NCI-H510A (cell line): ENCODE measurements around the gene NCKAP1.
"Not testable (repeated sequence)": the region's sequence is repeated elsewhere in the genome, so short reads cannot be mapped to it uniquely, and the experiment has no call there.

ENCODE experiments used
- DNase-seq: peaks from one replicate; lab custom pipeline; 2025; lab: John Stamatoyannopoulos, UW

The NCKAP1 gene

DNA sequence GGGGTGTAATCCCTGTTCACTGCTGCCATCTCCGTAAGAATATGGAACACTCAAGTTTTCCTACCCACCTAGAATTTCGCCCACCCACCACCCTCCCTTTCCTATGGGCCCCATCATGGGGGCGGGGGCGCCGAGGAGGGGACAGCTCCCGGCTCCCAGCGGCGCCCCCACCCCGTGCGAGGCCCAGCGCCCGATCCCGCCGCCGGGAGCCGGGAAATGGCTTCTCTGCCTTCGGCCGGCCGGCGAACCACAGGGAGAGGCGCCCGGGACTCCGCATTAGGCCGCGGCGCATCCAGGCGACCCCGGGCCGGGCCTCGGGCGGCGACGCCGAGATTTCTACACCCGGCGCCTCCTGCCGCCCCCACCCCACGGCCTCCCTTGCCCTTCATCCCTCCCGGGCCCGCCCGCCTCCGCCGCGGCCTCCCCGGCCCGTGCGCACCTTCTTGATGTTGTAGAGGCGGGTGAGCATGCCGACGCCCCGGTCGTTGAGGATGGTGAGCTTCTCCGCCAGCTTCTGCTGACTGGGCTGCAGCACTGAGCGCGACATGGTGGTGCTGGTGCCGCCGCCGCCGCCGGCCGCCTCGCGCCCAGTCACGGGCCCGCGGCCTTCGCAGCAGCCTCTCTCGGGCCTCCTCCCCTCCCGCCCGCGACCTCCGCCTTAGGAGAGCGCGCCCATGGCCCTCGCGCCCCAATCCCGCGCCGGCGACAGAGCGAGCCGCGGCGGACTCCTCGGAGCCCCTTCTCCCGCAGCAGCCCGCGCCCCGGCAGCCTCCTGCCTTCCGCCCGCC lies 510 bp downstream of the NCKAP1 start:
- DNase-seq: peak; percentile 89

DNA sequence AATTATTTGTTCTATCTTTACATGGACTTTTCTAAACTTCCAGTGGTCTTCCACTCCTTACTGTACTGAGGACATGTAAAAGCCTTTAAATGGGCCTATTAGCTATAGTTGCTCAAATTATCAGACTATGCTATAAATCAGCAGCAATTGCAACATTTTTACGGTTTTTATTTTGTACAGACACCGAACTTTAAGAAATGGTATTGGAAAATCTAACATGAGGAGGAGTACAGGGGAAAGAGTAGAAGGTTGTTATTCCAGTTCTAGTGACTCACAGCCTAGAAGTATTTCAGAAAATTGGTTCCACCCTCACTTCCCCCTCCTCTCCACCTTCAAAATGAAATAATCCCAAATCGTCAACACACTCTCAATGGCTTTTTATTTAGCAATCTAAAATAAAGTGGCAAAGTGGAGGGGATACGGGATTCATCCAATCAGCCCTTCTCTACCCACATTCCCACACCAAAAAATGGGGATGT lies 1.1 kb downstream of the NCKAP1 start:
- DNase-seq: peak; percentile 30

DNA sequence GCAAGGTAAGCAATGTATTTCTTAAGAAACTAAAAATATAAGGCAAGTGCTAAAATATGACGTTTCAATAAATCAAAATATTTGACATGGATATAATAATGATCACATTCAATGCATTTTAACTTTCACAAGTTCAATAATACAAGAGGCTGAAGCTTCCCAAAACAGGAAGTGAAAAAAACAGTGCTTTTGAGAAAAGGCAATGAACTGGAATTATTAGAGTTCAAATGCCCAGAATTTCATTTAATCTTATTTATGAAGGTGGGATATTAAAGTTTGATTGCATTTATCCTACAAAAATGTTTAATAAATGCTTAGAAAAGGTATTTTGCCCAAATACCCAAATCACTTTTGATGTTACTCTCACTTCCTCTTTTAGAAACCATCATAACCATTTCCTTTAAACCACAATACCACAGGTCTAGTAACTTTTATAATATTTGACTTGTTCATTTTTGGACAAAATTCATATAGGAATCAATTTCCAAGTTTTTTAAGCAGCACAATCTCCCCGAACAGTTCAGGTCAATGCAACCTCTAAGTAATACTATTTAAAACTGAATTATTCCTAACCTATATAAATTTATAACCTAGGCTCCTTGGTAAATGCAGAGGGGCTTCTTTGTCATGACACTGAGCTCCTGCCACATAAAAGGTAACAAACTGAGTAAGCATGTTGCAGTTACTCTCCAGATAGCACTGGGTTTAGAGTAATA lies 2.1 kb downstream of the NCKAP1 start:
- DNase-seq: no peak

DNA sequence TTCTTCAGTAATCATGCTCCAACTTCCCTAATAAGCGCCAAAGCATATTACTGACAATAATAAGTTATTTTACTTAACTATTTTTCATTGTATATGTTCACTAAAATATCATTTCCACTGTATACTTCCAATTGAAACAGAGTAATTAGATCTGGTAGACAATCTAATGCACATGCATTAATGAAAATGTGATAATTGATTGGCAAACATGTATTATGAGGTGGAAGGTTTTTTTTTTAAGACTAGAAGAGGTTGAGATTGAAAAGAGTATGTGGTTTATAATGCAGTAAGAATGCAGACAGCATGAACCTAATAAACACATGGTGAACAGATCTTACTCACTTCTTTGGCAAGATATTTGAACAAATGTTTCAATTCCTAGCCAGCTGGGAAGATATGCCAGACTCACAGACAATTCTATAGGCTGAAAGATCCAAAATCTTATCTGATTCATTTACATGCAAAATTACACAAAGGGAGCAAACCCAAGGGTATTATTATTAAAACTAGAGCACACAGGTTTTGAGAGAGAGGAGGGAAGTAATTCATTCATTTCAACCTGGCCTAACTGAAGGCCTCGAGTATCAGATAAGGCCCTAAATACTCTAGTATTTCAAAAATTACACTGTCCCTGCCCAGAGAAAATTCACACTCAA lies 2.8 kb downstream of the NCKAP1 start:
- no peak for DNase-seq

DNA sequence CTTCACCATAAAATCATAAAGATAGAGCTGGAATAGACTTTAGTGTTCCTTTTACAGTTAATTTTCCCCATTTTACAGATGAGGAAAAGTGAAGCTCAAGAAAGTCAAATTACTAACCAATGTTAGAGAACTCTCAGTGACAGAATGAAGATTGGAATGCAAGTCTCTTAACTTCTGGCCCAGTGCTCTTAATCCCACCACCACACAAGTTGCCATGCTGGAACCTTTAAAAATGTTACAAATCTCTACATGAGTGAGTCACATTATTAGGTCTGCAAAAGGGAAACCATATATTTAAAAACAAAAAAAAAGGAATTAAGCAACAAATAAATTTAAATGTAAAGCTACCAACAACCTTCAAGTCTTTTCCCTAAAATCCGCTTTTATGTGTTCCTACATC lies 3.5 kb downstream of the NCKAP1 start:
- DNase-seq: no peak

DNA sequence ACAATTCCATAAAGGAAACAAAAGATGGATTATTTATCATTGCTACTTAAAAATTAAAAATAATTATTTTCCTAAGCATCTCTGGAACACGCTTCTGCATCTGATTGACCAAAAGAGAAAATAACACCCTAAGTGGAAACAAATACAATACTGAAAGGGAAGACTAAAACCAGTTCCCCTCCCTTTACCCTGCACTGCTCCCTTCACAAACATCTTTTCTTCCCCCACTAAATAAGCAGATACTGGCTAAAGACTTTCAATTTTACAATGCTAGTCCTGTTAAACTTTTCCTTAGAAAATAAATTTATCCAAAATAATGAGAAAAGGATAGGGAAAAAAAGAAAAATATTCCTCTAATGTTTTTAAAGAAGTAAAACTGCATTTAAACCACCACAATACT lies 4.3 kb downstream of the NCKAP1 start:
- no peak for DNase-seq

DNA sequence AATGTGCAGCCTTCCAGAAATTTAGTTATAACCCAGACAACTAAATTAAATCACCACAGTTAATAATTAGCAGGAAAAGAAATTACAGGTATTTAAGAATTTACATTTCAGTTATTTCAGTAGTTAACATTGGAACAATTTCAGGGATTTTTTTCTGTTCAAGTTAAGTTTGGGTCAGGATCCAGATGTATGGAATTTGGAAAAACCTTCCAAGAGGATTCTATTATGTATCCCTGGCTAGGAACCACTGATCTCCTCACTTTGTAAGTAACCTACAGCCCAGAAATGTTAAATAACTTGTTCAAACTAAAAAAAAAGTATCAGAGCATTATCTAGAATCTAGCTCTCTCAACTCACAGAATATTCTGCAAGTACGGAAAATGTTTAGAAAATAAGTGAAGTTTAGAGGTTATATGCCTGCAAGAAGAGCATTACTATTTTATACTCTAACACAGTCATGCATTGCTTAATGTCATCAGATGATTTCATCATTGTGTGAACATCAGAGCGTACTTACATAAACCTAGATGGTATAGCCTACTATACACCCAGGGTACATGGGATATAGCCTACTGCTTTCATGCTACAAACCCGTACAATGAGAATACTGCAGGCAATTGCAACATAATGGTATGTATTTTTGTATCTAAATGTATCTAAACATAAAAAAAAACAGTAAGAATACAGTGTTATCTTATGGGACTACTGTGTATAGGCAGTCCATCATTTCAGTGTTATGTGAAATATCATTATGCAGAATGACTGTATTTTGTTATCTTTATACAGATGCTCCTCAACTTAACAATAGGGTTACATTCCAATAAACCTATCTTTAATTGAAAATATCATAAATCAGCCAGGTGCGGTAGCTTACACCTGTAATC lies 6.1 kb downstream of the NCKAP1 start:
- no peak for DNase-seq

DNA sequence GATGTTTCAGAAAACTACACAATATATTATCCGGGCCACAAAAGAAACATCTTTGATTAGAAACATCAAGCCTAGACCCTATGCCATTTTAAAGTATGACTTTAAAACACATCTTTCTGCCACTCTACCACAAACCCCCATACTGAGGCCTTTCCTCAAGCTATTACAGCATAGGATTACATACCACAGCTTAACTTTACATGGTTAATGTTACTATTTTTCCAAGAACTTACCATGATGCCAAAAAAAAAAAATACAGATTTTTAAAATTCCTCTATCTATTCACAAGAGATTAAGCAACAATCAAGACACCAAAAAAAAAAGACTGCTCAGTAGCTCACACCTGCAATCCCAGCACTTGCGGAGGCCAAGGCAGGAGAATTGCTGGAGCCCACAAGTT lies 9.0 kb downstream of the NCKAP1 start:
- no peak for DNase-seq

DNA sequence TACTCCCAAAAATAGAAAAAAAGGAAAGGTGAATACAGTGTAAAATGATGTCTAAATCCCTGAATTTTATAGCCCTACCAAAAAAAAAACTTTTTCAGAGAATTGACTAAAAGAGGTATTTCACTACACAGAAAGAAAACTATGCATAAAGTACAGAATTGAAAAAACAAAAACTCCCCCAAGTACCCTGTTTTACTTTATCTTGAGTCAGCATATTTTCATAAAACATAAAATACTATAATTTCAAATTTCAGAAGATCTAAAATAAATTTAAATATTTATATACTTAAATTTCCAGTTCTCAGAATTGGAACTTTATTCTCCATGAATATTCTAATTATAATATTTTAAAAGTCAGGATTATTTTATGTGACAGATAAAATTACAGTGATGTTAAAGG lies 10.1 kb downstream of the NCKAP1 start:
- DNase-seq: no peak

DNA sequence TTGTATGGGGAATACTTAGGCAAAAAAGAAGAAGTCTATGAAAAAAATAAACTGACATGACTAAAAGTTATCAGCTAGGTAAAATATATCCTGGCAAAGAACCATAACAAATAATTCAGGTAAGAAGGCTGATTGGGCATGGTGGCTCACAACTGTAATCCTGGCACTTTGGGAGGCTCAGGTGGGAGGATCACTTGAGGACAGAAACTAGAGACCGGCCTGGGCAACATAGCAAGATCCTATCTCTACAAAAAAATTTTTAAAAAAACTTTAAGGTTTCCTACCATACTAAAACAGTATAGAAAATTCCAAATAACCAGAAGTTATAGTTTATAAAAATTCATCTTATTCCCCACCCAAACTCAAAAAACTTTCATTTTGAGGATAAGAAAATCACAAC lies 10.8 kb downstream of the NCKAP1 start:
- DNase-seq: no peak

DNA sequence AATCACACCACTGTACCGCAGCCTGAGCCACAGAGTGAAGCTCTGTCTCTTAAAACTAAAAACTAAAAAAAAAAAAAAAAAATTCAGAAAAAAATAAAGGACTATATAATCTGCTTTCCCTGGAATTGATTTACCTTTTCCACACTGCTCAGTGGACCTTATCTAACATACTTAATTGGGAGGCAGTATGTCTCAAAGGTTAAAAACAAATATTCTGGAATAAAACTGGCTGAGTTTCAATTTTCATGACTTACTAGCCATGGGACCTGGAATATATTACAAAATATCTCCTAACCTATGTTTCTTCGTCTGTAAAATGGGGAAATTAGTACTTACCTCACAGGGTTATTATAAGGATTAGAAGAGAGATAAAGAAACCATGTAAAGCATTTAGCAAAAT lies 11.8 kb downstream of the NCKAP1 start:
- DNase-seq: no peak

DNA sequence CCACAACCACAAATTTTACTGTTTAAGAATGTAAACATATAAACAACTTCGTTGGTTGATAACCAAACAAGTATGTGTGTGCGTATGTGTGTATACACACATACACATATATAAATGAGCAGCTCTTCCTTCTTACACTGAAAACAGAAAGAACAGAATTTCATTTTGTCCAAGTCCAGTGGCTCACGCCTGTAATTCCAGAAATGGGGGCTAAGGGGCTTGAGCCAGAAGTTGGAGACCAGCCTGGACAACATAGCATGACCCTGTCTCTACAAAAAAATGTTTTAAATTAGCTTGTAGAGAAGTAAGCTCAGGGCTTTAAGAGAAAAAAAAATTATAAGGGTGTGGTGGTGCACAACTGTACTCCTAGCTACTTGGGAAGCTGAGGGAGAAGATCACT lies 12.3 kb downstream of the NCKAP1 start:
- no peak for DNase-seq

DNA sequence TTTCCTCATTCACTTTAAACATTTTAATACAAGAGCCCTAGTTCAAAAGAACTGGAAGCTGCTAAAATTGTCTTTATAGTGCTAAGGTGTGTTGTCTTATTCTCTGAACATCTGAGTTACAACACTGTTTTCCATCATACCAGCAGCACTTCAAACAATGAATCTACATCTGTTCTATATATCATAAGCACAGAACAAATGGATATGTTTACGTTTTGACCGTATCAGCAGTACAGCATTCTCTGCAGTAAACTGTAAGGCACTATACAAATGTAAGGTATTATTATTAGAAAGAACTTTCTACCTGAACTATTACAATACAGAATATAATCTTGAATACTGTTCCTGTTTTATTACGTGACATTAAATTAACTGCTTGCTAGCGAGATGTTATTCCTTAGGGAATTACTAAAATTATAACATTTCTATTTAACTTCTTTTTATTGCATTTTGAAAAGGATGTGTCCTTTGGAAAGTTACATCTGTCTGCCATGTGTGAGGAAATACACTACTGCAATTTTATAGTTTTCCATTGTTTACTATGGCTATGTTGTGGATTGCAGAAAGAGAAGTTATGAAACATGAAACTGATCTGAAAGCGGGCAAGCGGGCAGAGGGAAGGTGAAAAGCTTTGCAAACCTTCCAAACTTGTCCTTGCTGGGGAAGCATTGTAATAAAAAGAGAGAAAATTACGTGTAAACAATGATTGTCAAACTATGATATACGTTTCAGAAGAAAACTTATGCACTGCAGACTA lies 13.7 kb downstream of the NCKAP1 start:
- DNase-seq: no peak

DNA sequence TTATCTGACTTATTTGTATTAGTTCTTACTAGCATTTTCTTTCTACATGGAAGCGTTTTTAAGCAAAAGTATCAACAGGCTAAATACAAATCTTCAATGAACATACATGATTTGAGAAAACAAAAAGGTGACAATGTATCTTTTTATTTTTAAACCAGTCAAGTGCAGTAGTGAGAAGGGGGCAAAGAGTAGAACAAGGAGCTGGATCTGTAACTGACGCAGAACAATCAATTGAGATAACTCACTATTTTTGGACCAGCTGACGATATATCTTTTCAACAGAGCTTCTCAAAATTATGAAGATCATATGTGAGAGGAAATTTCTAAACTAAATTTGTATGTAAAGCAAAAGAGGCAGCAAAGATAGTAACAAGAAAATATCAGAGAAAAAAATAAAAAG lies 15.5 kb downstream of the NCKAP1 start:
- DNase-seq: no peak

DNA sequence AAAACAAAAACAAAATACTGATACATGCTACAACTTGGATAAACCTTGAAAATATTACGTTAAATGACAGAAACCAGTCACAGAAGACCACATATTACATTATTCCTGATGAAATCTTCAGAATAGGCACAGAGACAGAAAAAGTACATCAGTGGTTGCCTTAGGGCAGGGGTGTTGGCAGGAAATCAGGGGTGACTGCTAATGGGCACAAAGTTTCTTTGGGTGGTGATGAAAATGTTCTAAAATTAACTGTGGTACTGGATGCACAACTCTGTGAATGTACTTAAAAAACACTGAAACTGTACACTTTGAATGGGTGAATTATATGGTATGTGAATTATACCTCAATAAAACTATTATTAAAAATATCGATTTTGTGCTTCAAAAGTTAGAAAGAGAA lies 16.6 kb downstream of the NCKAP1 start:
- DNase-seq: no peak

DNA sequence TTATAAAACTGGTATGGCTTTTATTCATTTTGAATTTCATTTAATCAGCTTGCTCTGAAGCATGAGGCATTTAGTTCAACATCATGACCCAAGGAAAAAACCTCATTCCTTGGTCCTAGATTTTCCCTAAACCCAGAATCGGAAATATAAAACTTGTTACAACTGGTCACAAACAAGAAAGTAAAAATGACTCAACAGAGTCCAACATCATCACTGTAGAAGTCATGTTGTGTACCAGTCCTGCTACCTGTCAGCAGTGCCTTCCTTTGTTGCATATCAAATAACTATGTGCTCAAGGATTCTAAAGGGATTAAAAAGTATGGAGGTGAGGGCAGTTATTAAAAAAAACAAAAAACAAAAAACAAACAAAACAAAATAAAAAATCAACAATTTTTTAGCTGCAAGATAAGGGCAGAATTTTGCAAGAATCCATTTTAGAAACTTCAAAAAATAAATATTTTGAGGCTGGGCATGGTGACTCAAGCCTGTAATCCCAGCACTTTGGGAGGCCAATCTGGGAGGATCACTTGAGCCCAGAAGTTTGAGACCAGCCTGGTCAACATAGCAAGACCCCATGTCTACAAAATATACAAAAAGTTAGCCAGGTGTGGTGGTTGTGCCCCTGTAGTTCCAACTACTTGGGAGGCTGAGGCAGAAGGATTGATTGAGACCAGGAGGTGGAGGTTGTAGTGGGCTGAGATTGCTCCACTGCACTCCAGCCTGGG lies 18.4 kb downstream of the NCKAP1 start:
- no peak for DNase-seq

DNA sequence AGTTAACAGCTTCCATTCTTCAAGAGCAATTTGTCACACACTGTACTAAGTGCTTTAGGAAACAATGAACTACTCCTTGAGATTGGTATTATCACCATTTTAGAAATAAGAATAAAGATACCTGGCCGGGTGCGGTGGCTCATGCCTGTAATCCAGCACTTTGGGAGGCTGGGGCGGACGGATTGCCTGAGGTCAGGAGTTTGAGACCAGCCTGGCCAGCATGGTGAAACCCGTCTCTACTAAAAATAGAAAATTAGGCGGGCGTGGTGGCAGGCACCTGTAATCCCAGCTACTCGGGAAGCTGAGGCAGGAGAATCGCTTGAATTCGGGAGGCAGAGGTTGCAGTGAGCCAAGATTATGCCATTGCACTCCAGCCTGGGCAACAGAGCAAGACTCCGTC lies 20.4 kb downstream of the NCKAP1 start:
- not testable (repeated sequence) for DNase-seq

DNA sequence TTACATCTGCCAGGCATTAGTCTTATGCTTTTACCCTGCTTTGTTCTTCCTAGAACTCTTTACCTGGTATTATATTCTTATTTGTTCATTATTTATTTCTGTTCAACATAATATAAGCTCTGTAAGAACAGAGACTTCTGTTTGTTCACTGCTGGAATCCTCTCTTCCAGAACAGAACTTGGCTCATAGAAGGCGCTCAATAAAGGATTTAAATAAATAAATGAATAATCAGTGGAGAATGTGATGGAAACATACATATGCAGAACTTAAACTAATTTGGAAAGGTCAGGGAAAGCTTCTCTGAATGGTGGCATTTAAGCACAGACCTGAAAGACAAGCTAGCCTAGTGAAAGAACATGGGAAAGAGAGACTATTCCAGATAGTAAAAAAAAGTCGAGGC lies 24.3 kb downstream of the NCKAP1 start:
- no peak for DNase-seq

DNA sequence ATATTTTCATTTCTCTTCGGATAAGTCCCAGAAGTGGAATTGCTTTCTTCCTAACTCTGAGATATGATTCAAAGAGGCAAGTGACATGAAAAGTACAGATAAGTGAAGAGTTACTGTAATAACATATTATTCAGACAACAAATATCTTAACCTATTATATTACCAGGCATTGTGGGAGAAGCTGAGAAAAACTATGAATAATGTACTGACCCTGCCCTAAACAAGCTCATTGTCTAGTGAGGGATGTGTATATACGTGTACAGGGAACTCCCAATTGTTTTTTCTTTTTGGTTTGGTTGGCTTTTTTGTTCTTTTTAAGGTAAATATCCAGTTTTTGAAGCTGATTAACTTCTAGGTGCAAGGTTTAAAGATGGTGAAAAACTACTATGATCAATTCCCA lies 26.5 kb downstream of the NCKAP1 start:
- DNase-seq: no peak

DNA sequence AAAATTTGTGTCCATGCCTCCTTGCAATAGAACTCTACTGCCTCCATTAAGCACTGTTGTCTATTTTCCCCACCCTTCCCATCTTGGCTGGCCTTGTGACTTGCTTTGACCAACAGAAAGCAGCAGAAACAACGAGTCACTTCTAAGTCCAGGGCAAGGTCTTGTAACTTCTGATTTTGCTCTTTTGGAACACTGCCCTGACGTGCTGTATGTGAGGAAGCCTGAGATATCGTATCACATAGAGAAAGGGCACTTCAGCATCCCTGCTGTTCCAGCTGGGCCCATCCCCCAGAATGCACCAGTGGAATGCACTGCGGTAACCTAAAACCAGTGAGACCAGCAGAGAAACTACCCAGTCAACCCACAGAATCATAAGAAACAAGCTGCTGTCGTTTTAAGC lies 28.1 kb downstream of the NCKAP1 start:
- peak; percentile 82 for DNase-seq
